OCI-LY7 (cell line): ENCODE data around the gene IGSF21. TPM values are rescaled to one million over a fixed set of nuclear protein-coding genes. Genes with fewer than 3 reads are reported as not detected.

Experiments used
- BruUV-seq: library from RNA; stranded (reverse); fragments of 400-500 nt; replicated peaks from 2 replicates; lab custom pipeline; 2021; lab: Mats Ljungman, UMichigan
- CTCF ChIA-PET: fragments of 300-600 bp; sonication (Branson Sonifier 250); formaldehyde crosslinking; loops from one replicate; lab custom pipeline; 2022; ENCODE audit warnings: antibody characterized with exemption; ENCODE audit not compliant: unreplicated experiment; lab: Charles Lee
- POLR2A ChIA-PET: fragments of 300-600 bp; sonication (Branson Sonifier 250); formaldehyde crosslinking; loops from one replicate; lab custom pipeline; 2022; ENCODE audit warnings: antibody characterized with exemption; lab: Charles Lee
- DNase-seq: peaks from one replicate; pipeline ENCODE4 v3.0.0-alpha.2; 2015; ENCODE audit warnings: low spot score
- H2AFZ ChIP-seq: fragments of 200-600 bp; sonication (generic), shearing (Covaris generic); 2 replicates; pipeline ENCODE4 v1.6.1; 2014; ENCODE audit warnings: mild to moderate bottlenecking, antibody characterized with exemption, low read length, moderate library complexity
- H3K27ac ChIP-seq: fragments of 200-600 bp; sonication (generic); 2 replicates; pipeline ENCODE4 v1.5.1; 2014; ENCODE audit warnings: mixed run types, low read depth, mild to moderate bottlenecking, moderate library complexity, low read length, inconsistent platforms; ENCODE audit not compliant: poor library complexity, severe bottlenecking
- H3K36me3 ChIP-seq: fragments of 200-600 bp; sonication (generic); 2 replicates; pipeline ENCODE4 v1.6.1; 2014; ENCODE audit warnings: mild to moderate bottlenecking, antibody characterized with exemption, low read length, moderate library complexity, mixed read lengths; ENCODE audit not compliant: insufficient read depth
- H3K4me1 ChIP-seq: fragments of 200-600 bp; sonication (generic); 2 replicates; pipeline ENCODE4 v1.5.1; 2014; ENCODE audit warnings: mild to moderate bottlenecking, low read length; ENCODE audit not compliant: insufficient read depth, poor library complexity, severe bottlenecking
- H3K4me2 ChIP-seq: fragments of 200-600 bp; sonication (generic); 2 replicates; pipeline ENCODE4 v1.6.1; 2014; ENCODE audit warnings: mild to moderate bottlenecking, low read length
- H3K4me3 ChIP-seq: fragments of 200-600 bp; sonication (generic); 2 replicates; pipeline ENCODE4 v1.5.1; 2014; ENCODE audit warnings: mild to moderate bottlenecking, low read depth, low read length; ENCODE audit not compliant: poor library complexity, severe bottlenecking
- H3K79me2 ChIP-seq: fragments of 200-600 bp; sonication (generic); 2 replicates; pipeline ENCODE4 v1.6.1; 2016; ENCODE audit warnings: low read depth, mild to moderate bottlenecking, low read length, moderate library complexity, mixed read lengths; ENCODE audit not compliant: insufficient read depth
- H3K9me2 ChIP-seq: fragments of 200-600 bp; sonication (generic); 2 replicates; pipeline ENCODE4 v1.6.1; 2016; ENCODE audit warnings: mild to moderate bottlenecking, low read length, mixed read lengths; ENCODE audit not compliant: insufficient read depth
- H3K9me3 ChIP-seq: fragments of 200-600 bp; sonication (generic); 2 replicates; pipeline ENCODE4 v1.6.1; 2014; ENCODE audit warnings: mild to moderate bottlenecking, mixed run types, low read length, mixed read lengths
- H4K20me1 ChIP-seq: fragments of 200-600 bp; sonication (generic); 2 replicates; pipeline ENCODE4 v1.6.1; 2014; ENCODE audit warnings: mild to moderate bottlenecking, antibody characterized with exemption, low read length, moderate library complexity, mixed read lengths; ENCODE audit not compliant: insufficient read depth
- CTCF ChIP-seq: fragments of 200-600 bp; sonication (generic); conservative IDR thresholded peaks from 2 replicates; pipeline ENCODE4 v1.5.1; 2014; ENCODE audit warnings: mild to moderate bottlenecking, antibody characterized with exemption, low read length, moderate library complexity, mixed read lengths
- EZH2phosphoT487 ChIP-seq: fragments of 200-600 bp; sonication (generic); IDR thresholded peaks from 2 replicates; pipeline ENCODE4 v1.6.1; 2018; ENCODE audit warnings: low read depth, borderline replicate concordance, mild to moderate bottlenecking, mixed run types, antibody characterized with exemption, low read length, moderate library complexity, mixed read lengths
- intact Hi-C: fragments of 100-400 bp; cut with micrococcal nuclease; formaldehyde crosslinking; loops from one replicate; pipeline ENCODE4 v1.10.0; 2022; ENCODE audit not compliant: unreplicated experiment
- total RNA-seq, 2 experiments: library from RNA; depleted of rRNA in 1 of 2; stranded (reverse); fragments of >200 nt in 1 of 2; shearing (Covaris generic) in 1 of 2; gene quantifications; 2 replicates each; pipeline ENCODE4 v1.2.3, GENCODE V29; 2014 to 2022

The IGSF21 gene
- total RNA-seq, 2 experiments from 2014 or later: 0.17 TPM; not detected in 1

- DNase-seq: no peak
- ChIA-PET POLR2A (no interaction called here), CTCF (no interaction called here)
- no peak for TF ChIP-seq CTCF
- no peak for TF ChIP-seq EZH2phosphoT487
- BruUV-seq: no TSS peak
- Histone ChIP-seq H3K4me1 (peaks cover 17% of the 10 kb centered on the region), H3K79me2 (no peaks in the 10 kb centered on the region), H3K4me3 (no peak overlapping the region), H4K20me1 (no peaks in the 10 kb centered on the region), H3K36me3 (no peaks in the 10 kb centered on the region), H2AFZ (no peak overlapping the region), H3K9me2 (no peaks in the 10 kb centered on the region), H3K27ac (no peak overlapping the region), H3K4me2 (no peak overlapping the region), H3K9me3 (no peaks in the 10 kb centered on the region)
- intact Hi-C loops: no loop called here
Observed at GRCh38 chr1:18245647-18246046, 138.0 kb downstream of the IGSF21 start.

- intact Hi-C loops: no loop called here
- no peak for DNase-seq
- ChIA-PET POLR2A (interaction anchor here (0.6 kb wide), 1 partner anchor 27 kb away, joined by 3 read pairs; no protein-coding TSS in a partner anchor), CTCF (no interaction called here)
- Histone ChIP-seq H3K79me2 (no peaks in the 10 kb centered on the region), H3K4me3 (no peak overlapping the region), H3K9me3 (peaks cover 5% of the 10 kb centered on the region; the same call in 1 of the 2 replicates), H3K9me2 (no peaks in the 10 kb centered on the region), H3K4me1 (peaks cover 12% of the 10 kb centered on the region), H3K27ac (no peak overlapping the region), H4K20me1 (no peaks in the 10 kb centered on the region), H3K36me3 (no peaks in the 10 kb centered on the region), H2AFZ (no peak overlapping the region), H3K4me2 (no peak overlapping the region)
- TF ChIP-seq CTCF (peak; percentile 62), EZH2phosphoT487 (no peak)
- BruUV-seq: no TSS peak
Observed at GRCh38 chr1:18246543-18246942, 138.9 kb downstream of the IGSF21 start.

- Histone ChIP-seq H3K36me3 (no peaks in the 10 kb centered on the region), H3K4me2 (no peak overlapping the region), H4K20me1 (no peaks in the 10 kb centered on the region), H3K79me2 (no peaks in the 10 kb centered on the region), H3K9me2 (no peaks in the 10 kb centered on the region), H2AFZ (no peak overlapping the region), H3K4me1 (peaks cover 6% of the 10 kb centered on the region), H3K4me3 (no peak overlapping the region), H3K27ac (no peak overlapping the region), H3K9me3 (peaks cover 5% of the 10 kb centered on the region; the same call in 1 of the 2 replicates)
- DNase-seq: no peak
- intact Hi-C loops: no loop called here
- ChIA-PET POLR2A (interaction anchor here (0.6 to 0.9 kb wide), 2 partner anchors 27 to 66 kb away, joined by 3 read pairs; no protein-coding TSS in a partner anchor), CTCF (no interaction called here)
- TF ChIP-seq EZH2phosphoT487 (no peak), CTCF (no peak)
- no TSS peak for BruUV-seq
Observed at GRCh38 chr1:18247151-18247550, 139.6 kb downstream of the IGSF21 start.
